HG03354 (cell line): ENCODE measurements around the gene TNC.

Experiments
- ATAC-seq: cut with Tn5 transposase; IDR thresholded peaks from one replicate; pipeline ENCODE4 v1.9.1; 2021; ENCODE audit warnings: mild to moderate bottlenecking; ENCODE audit not compliant: unreplicated experiment, poor library complexity, severe bottlenecking

TNC gene

GRCh38 chr9:115106001-115106400 lies 12.0 kb downstream of the TNC start:
- ATAC-seq = no peak

DNA sequence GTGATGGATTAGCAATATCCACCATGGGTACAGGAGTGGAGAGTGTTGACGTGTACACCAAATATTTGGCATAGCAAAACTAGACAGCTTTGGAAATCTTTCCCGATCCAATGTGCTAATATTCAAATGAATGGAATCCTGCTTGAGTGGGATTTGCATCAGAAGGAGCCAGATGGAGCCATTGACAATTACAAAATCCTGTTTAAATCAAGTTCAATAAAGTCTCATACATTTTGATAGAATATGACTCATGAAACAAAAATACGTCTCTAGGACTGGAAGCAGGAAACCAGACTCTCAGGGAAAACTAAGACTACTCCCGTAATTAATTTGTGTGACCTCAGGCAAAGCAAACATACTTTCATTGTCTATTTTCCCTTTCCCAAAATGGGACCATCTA lies 13.0 kb downstream of the TNC start:
- no peak for ATAC-seq

- ATAC-seq = no peak
These were observed 14.0 kb downstream of the TNC start for GRCh38 chr9:115103746-115104477.

DNA sequence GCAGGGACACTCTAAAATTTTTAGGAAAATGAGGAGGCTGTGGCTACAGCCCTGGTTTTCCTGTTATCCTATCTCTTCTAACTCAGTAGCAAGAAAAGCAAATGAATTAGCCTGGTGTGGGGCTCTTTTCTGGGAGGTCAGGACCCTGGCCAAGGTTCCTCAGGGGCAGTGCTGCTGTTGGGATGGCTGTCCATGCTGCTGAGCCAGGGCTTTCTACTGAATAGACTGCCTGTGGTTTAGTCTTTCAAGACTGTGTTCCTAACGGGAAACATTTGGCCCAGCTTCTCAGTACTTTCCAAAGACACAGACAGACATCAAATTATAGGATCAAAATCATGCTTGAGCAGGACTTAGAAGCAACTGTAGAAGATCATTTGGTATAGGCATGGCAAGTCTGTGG lies 18.1 kb downstream of the TNC start:
- no peak for ATAC-seq

DNA sequence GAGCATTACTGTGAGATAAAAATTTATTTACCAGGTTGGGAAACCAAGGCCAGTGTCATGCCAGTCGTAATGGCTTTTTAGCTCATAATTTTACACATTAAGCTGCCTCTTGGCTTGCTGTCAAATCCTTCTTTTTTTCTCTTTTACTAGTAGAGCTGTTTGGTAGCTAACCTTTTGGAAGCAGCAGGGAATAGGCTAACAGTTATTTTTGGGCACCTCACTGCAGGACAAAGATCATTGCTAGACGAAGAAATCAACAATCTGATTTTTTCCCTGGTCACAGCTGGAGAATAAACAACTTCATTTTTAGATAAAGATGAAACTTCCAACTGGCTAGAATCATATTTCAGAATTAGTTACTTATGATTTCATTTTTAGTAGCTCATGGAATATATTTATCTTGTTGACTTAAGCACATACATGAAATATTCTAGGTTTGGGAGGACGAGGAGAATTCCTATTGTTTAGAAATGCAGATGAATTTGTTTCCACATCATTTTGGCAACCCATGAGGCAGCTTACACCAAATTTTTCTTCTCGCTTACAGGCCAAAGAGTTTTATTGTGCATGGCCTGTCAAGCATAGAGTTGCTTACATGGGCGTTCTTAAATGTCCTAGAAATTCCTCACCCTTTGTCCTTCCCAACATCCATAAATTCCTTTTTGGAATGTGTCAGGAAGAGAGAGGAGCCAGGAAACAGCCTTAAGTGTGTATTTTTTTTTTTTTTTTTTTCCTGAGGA lies 19.6 kb downstream of the TNC start:
- no peak for ATAC-seq

DNA sequence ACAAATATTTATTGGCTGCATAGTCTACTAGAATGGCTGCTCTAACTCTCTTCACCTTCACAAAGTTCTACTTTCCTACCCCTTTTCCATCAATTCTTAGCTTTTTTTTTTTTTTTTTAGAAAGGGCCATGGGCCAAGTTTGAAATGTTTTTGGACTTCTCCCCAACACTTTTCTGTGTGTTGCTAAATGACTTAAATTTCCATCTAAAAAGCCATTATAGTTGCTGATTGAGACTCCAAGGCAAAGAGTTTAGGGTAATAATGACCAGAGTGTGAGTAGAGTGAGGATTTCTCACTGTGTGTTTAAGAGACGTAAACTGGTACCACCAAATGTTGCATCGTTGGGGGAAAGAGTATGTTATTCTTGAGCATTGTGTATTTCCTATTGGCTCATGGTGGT lies 24.4 kb downstream of the TNC start:
- ATAC-seq = no peak

DNA sequence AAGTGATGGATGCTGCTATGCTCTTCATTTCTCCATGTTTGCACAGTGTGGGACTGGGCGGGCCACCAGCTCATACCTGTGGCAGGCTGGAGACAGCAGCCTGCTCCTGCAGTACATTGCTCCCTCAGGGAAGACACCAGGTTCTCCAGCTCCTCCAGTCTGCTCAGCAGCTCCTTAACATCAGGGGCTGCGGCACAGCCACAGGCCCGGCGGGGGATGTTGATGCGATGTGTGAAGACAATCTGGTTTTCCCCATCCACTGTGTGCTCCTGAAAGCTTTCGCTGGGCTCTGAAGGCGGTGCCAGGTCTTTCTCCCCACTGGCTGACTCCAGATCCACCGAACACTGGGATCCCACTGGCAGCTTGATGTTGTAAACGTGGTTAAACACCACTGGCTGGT lies 27.5 kb downstream of the TNC start:
- ATAC-seq = no peak

DNA sequence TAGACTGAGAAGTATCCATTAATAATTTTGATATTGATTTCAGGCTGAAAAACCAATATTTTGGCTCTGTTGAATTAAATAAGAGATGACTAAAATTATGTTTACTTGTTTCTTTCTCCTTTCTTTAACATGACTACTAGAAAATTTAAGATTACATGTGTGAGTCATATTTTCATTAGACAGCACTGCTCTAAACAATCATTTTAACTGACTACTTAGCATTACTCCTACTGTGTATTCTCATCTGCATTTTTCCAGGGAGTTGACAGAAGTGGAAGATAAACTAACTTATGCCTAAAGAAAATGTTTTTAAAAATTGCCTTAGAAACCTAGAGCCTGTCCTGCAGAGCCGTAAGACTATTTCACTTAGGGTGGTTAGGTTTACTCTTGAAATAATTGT lies 29.1 kb downstream of the TNC start:
- ATAC-seq = no peak

DNA sequence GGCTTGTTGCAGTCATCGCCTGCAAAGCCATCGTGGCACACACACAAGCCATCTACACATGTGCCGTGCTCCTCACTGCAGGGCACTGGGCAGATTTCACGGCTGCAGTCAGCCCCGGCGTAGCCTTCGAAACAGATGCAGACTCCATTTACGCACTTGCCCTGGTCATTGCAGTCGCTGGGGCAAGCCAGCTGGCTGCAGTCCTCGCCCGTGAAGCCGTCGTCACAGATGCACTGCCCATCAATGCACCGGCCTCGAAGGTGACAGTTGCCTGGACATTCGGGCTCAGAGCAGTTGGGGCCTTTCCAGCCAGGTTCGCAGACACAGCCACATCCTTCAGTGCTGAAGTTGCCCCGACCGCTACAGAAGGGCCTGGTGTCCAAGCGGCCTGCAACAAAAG lies 31.1 kb downstream of the TNC start:
- ATAC-seq = no peak

DNA sequence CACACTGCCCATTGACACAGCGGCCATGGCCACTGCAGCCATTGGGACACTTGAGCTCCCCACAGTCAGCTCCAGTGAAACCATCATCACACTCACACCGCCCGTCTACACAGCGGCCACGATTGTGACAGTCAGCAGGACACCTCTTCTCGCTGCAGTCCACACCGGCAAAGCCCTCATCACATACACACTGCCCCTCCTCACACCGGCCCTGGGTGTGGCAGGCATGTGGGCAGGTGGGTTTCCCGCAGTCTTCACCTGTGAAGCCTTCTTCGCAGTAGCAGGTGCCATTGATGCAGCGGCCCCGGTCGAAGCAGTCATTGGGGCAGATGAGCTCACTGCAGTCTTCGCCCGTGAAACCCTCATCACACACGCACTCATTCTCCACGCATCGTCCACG lies 31.5 kb downstream of the TNC start:
- no peak for ATAC-seq

DNA sequence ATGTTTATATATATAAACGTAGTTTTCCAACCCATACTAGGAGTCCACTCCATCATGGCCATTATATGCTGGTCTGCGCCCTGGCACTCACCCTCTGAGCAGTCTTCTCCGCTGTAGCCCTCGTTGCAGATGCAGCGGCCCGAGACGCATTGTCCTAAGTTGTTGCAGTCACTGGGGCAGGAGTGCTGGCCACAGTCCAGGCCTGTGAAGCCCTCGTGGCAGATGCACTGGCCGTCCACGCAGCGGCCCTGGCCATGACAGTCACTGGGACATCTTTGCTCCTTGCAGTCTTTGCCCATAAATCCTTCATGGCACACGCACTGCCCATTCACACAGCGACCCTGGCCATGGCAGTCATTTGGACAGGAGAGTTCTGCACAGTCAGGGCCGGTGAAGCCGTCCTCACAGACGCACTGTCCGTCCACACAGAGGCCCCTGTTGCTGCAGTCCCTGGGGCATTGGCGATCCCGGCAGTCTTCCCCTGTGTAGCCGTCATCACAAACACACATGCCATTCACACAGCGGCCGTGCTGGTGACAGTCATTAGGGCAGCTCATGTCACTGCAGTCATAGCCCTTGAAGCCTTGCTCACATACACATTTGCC lies 32.1 kb downstream of the TNC start:
- no peak for ATAC-seq

GRCh38 chr9:115084709-115085108 lies 33.2 kb downstream of the TNC start:
- ATAC-seq = no peak

- ATAC-seq = no peak
These were observed 33.8 kb downstream of the TNC start for GRCh38 chr9:115084157-115084556.

- ATAC-seq = no peak
These were observed 37.7 kb downstream of the TNC start for GRCh38 chr9:115080242-115080641.

DNA sequence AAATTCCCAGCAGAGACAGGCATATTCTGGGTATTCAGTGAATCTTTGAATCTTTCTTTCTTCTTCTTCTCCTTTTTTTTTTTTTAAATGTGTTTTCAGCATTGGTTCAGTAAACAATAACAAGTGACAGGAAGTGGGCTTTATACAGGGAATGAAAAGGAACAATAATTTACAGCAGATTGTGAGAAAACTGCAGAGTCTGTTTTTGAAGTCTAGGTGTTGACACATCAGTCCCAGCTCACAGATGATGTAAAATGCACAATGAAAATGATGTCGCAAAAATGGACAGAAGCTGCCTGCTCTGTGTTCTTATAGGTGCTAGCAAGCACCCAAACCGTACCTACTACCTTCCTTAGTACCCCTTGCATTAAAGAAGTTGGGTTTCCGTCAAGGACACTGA lies 38.8 kb downstream of the TNC start:
- ATAC-seq = no peak

DNA sequence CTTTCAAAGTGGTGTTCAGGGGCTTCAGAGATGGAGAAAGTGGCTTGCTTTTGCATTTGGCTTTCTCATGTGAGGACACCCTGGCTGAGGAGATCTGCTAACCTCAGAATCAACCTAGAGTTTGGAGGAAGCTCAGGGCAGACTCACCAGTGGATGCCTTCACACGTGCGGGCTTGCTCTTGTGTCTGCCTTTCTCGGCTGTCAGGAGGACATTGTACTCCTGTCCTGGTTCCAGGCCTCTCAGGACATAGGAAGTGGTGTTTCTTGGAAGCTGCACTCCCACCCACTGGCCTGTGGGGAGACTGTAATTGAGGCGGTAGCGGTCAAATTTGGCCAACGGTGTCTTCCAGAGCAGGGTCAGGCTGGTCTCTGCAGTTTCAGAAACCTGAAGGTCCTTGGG lies 44.5 kb downstream of the TNC start:
- ATAC-seq = no peak

GRCh38 chr9:115071176-115071575 lies 46.8 kb downstream of the TNC start:
- no peak for ATAC-seq

DNA sequence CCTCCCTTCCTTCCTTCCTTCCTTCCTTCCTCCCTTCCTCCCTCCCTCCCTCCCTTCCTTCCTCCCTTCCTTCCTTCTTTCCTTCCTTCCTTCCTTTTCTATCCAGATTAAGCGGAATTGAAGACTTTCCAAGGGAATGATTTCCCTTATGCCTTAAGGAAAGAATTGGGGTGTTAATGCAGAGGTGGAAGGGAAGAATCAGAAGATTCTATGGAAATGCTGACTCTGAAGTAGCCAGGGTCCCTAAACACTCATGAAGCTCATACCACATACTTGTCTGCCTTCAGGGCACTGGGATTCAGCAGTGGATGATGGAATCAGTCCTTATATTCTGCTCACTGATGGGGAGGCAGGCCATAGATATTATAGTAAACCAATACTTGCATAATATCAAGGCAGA lies 48.2 kb downstream of the TNC start:
- no peak for ATAC-seq

DNA sequence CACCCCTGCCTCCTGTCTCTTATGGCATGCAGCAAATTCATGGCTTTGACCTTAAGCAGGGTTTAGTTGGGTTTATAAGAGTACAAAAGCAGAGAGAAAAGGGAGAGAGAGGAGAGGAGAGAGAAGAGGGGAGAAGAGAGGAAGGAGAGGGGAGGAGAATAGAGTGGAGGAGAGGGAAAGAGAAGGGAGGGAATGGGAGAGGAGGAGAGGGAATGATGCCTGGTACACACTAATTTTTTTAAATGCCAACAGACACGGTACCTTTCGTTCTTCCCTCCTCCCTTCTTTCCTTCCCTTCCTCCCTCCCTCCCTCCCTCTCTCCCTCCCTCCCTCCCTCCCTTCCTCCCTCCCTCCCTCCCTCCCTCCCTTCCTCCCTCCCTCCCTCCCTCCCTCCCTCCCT lies 48.7 kb downstream of the TNC start:
- no peak for ATAC-seq

DNA sequence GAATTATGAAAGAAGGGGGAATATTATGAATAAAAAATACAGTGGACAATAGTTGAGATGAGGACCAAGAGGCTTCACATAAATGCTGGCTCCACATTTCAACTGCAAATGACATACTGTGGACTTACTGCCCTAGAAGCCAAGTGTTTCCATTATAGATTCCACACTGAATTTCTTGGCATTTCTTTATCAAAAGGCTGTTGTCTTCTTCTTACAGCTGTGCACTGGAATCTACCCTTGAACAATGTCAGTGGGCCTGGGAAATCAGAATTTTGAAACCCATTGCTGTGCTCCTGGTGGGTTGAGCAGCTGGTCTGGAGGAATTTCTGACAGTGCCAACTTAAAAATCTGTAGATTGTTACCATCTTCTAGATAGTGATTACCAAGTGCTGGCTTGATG lies 49.9 kb downstream of the TNC start:
- no peak for ATAC-seq
